ENCODE measurements around the gene CDC37.
"Not testable (repeated sequence)": the region's sequence is repeated elsewhere in the genome, so short reads cannot be mapped to it uniquely, and the experiment has no call there.

Gene CDC37

DNA sequence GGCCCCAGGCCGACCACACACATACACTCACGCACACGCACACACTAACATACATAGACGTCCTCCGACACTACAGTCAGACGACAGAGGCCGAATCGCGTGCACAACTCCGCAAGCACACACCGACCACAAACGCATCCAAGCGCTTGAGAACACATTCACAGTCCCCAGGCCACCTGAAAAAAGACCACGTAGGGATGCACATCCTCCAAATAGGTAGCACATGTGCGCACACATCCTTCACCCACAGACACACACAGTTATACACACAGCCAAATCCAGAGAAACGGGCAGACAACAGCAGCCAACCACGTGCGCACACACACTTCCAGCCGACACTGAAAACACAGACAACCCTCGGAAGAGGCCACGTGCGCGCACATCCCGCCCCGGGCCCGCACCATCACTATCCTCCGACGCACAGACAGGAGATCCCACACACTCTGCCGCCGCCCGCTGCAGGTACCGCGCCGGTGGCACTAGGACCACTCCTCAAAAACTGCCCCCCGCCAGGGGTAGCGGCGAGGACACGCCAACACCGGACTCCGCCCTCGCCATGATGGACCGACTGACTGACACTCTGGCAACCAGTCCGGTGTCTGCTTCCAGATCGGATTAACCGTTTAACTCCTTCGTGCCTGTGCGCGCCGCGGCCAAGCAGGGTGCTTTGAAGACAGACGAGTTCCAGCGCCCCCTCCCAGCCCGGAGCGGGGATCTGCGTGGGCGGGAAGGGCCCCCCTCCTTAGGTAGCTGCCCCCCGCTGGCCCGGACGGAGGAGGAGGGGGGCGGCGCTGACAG lies 16.5 kb upstream of the CDC37 start:
- peak; percentile 83 for DNase-seq

DNA sequence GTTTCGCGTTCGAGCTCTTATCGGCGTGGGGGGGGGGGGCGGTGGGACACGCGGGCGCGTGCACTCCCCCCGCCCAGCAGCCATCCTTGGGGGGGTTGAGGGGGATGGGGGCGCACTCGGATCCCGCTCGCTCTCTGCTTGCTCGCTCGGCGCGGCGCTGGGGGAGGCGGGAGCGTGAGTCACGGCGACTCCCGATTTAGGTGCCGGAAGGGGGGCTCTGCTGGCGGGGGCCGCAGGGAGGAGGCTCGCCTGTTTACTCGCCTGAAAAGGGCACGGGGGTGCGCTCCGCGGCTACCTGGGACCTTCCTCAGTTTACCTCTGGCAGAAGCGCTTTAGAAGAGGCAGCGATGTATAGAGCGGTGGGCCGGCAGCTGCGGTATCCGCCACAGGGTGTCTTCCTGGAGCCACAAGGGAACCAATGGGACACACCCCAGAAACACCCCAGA lies 15.9 kb upstream of the CDC37 start:
- no peak for DNase-seq

DNA sequence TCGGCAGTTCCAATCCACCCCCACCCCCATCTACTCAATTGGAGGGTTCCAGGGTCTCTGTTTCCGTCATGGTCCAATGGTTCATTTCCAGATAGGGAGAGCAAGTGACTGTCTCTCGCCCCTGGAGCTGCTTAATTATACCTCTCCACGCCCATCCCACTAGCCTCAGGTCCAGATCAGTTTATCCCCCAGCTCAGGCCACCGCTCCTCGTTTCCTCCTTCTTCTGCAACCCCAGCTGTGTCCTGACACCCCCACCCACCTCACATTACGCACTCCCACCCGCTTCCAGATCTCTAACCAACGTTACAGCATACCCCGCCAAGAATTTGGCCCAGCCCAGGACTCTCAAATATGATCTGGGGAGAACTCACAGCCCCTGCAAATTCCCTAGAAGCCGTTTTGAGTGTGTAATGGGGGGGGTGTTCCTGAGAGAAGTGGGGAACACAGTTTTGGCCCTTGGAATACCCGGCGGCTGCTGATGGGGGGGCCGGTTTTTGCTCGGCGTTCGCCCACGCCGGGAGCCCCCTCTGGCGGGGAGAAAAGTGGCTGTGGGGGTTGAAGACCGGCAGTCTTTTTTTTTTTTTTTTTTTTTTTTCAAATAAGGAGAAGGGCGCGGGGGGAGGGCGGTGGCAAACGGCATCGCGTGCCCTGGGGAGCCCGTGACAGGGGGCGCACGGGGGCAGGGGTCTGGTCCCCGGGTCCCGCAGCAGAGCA lies 15.3 kb upstream of the CDC37 start:
- DNase-seq = peak; percentile 47

DNA sequence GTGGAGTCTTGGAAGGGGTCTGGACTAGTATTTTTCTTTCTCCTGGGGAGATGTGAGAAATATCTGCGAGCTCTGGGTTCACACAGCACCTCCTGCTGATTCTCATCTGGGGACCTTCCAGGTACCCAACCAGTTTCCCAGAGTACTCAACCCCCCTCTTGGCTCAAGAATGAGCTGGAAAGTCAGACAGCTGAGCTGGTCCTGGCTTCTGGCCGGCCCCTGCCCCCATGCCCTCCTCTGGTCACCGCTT lies 14.8 kb upstream of the CDC37 start:
- DNase-seq = no peak

DNA sequence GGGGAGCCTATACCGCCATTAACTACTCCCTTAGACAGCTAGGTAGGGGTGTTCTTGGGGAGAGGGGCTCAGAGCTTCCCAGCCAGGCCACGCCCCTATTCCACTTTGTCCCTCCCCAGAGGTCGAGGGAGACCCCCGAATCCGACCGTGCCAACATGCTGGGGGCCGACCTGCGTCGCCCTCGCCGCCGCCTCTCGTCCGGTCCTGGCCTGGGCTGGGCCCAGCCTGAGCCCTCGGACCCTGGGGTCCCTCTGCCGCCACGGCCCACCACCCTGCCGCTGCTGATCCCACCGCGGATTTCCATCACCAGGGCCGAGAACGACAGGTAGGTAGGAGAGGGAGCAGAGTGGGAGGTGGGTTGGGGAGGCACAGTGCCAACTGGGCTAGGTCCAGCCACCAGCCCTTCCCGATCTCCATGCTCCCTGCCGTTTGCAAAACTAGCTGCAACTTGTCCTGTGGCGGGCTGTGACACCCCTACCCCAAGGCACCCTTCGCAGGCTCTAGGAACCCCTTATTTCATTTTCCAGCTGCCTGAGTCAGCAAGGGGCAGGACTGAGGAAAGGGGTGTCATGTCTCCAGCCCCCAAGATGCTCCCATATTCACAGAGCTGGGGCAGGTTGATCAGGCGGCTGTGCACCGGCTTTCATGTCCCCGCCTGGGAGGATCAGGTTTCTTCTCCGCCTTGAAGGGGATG lies 14.3 kb upstream of the CDC37 start:
- peak; percentile 67 for DNase-seq

DNA sequence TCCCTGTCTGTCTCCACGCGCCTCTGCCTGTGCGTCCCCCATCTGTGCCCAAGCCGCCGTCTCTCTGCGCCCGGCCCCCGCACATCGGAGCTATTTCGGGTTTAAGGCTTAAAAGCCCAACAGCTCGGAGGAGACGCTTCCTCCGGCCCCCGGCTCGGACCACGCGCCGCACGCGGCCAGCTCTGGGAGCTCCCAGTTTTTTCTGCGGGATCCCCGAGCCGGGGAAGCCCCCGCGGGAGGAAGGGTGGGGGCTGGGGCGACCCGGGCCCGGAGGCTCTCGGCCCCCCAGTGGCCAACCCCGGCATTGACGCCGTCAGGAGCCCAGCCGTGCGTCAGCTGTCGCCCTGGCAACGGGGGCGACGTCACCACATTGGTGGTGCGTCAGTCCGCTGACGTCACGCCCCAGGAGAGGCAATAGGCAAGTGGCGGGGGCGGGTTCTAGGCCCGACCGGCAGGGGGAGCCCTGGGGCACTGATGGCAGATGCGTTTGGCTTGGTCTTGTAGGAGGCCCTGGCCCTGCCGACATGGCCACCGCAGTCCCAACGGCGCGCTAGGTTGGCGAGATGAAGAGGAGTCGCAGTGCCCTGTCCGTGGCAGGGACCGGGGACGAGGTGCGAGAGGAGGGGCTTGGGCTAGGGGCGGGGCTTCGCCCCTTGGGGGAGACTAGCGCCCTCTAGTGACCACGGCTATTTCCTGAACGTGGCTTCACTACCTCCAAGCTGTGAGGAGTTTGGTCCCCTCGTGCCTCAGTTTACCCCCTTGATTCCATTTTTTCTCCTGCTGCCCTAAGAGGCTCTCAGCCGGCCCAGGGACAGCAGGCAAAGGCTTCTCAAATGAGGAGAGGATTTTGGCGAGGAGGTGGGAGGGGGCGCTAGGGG lies 13.3 kb upstream of the CDC37 start:
- peak; percentile 90 for DNase-seq

DNA sequence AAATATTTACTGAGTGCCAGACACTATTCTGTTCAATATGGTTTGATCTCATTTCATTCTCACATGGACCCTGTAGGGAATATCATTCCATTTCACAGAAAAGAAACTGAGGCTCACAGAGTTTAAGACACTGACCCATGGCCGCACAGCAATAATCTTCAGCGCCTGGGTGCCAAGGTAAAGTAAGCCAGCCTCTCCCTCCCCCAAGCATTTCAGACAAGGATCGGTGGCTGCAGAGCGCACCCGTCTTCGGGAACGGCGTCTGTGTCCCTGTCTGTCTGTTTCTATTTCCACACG lies 12.7 kb upstream of the CDC37 start:
- no peak for DNase-seq

DNA sequence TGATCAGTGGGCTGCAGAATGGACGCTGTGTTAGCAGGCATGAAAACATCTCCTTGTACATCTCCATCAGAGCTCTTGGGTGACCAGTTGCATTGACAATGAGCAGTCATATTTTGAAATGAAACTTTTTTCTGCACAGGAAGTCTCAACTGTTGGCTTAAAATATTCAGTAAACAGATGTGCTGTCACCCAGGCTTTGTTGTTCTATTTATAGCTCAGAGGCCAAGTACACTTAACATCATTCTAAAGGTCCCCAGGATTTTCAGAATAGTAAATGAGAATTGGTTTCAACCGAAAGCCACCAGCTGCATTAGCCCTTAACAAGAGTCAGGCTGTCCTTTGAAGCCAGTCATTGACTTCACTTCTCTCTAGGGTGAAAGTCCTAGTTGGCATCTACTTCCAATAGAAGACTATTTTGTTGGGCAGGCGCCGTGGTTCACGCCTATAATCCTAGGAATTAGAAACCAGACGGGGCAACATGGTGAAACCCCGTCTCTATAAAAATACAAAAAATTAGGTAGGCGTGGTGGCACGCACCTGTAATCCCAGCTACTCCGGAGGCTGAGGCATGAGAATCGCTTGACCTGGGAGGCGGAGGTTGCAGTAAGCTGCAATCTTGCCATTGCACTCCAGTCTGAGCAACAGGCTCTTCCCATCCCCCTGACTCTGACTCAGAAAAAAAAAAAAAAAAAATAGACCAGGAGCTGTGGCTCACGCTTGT lies 9.1 kb upstream of the CDC37 start:
- no peak for DNase-seq

DNA sequence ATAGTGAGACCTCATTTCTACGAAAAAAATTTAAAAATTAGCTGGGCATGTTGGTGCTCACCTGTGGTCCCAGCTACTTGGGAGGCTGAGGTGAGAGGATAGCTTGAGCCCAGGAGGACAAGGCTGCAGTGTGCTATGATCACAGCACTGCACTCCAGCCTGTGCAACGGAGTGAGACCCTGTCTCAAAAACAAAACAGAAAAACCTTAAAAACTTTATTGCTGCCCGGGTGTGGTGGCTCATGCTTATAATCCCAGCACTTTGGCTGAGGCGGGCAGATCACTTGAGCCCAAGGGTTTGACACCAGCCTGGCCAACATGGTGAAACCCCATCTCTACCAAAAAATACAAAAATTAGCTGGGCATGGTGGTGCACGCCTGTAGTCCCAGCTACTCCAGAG lies 7.9 kb upstream of the CDC37 start:
- DNase-seq = not testable (repeated sequence)

DNA sequence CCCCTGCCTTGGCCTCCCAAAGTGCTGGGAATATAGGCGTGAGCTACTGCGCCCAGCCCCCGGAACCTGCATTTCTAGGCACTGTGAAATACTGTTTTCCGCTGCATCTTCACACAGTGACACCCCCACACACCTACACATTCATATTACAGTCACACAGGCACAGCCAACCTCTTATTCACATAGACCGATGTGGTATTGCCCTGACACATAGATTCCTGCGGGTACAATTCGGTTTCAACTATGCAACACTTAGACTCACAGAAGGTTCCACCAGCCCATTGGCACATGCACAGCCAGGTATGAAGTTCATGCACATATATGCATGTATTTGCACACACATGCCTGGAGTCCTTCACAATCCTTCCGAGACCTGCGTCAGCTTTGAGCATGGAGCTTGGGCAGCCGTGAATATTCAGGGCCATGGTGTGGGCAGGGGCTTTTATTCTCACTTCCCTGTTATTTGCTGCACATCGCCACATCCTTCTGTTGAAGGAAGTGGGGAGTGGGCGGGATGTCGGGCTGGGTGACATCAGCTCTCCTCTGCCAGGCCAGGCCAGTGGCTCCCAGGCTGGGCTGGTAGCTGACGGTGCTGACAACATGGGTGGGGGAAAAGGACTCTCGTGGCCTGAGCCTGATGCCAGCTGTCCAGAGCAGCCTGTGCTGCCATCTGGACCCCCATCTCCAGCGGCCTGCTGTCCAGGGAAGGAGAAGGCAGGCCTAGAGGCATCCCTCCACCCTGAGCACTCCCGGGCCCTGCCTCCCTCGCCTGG lies 5.4 kb upstream of the CDC37 start:
- no peak for DNase-seq

DNA sequence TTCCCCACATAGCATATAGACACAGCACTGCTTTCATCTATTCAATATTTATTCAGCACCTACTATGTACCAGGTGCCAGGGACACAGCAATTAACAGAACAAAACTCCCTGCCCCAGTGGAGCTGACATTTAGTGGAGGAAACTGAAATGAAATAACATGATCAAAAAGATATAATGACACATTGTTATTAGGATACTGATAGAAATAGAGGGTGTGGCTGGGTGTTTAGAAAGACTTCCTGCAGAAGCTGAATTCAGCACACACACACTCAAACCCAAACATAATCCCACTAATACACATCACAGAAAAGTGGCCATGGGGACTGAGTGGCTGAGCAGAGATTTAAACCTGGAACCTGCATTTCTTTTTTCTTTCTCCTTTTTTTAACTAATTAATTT lies 3.8 kb upstream of the CDC37 start:
- no peak for DNase-seq

DNA sequence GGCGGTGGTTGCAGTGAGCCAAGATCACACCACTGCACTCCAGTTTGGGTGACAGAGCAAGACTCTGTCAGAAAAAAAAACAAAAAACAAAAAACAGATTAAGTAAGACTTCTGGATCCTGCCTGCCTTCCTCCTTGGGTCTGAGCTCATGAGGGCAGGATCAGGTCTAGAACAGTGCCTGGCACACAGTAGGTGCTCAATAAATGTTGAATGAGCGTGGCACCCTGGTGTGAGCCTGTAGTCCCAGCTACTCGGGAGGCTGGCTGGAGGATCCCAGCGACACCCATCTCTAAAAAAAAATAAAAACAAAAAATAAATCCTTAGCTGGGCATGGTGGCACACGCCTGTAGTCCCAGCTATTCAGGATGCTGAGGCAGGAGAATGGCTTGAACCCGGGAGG lies 2.8 kb upstream of the CDC37 start:
- no peak for DNase-seq

DNA sequence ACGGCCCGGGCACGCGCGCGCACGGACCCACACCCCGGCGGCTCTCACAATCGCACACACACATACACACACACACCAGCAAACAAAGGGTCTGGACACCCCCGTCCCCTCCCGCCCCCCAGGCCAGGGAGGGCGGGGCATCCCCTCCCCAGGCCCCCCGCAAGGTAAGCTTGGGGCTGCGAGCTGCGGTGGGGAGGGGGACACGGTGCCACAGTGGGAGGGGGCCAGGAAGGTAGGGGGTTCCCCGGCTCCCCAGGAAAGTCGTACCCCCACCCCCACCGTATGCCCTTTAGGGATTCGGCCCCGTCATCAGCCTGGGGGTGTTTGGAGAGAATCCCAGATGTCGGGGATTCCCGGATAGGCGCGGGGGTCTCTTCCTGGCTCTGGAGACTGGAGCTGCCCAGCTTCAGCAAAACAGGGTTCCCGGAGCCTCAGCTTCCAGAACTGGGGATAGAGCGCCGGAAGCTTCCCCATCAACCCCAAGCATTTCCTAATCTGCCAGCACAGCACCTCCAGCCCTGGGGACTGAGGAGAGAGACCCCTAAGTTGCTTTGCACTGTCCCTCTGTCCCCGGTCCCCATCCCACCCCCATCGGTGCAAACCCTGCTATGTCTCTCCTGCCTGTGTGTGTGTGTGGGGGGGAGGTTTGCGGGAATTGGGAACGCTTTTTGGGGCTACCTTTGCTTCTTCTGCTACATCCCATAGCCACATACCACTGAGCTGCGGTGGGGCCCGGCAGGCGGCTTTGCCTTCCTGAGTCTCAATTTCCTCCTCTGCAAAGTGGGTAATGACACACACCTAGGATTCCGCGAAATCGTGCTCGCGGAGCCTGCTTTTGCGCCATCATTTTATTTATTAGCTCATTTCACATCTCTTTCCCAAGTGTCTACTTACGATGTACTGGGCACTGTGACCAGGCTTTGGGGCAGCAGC lies 1.8 kb upstream of the CDC37 start:
- peak; percentile 42 for DNase-seq

DNA sequence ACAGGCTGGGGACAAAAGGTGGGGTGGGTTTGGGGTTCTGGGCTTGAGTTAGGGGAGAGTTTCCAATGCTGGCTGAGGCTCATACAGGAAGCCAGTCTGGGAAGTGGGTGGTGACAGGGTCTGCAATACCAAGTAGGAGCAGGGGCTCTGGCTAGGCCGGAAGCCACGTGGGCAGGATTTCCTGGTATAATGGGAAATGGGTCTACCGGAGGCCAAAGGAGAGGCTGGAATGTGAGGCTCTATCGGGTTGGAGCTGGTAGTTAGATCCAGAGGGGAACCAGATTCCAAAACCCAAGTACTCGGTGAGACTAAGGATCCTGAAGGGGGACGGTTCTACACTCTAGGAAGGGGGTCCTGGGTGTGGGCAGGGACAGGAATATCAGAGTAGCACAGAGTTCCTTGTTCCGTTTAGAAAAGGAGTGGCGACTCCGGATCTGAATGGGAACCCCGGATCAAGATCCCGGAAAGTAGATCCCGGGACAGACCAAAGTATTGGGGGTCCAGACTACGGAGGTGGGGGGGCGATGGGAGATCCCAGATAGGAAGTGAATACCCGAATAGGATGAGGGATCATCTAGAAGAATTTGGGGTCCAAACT lies 802 bp downstream of the CDC37 start:
- peak; percentile 33 for DNase-seq

DNA sequence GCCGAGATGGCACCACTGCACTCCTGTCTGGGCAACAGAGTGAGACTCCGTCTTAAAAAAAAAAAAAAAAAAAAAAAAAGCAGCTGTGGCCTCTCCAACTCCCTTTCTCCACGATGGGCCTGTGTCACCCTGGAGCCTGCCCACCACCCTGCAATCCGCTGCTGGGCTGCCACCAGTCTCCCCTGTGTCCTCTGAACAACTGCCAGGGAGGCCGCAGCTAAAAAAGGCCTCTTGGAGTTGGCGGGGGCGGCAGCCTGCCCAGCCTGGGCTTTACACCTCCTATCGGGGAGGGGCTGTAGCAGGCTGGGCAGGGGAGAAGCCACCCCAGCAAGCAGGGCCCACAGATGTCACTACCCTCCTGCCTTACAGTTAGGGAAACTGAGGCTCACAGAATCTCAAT lies 3.5 kb downstream of the CDC37 start:
- no peak for DNase-seq

DNA sequence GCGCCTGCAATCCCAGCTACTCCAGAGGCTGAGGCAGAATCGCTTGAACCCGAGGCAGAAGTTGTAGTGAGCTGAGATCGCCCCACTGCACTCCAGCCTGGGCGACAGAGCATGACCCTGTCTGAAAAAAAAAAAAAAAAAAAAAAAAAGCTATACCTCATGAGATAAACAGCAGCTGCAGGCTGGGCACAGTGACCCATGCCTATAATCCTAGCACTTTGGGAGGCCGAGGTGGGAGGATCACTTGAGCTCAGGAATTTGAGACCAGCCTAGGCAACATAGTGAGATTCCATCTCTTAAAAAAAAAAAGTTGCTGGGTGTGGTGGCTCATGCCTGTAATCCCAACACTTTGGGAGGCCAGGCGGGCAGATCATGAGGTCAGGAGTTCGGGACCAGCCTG lies 4.0 kb downstream of the CDC37 start:
- DNase-seq = not testable (repeated sequence)

DNA sequence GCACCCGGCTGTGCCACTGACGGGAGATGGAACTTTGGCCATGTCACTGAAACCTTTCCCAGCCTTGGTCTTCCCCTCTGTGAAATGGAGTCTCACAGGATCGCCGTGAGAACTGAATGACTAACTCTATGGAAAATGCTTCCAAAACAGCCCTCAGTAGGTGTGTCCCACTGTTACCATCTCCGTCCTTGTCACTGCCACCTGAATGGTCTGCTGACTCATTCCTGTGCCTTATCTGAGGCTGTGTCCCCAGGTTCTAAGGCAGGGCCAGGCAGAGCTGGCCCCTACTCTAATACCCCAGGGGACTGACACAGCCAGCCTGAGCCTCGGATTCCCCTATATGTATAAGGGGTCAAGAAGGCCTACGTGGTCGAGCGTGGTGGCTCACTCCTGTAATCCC lies 4.5 kb downstream of the CDC37 start:
- DNase-seq = no peak

DNA sequence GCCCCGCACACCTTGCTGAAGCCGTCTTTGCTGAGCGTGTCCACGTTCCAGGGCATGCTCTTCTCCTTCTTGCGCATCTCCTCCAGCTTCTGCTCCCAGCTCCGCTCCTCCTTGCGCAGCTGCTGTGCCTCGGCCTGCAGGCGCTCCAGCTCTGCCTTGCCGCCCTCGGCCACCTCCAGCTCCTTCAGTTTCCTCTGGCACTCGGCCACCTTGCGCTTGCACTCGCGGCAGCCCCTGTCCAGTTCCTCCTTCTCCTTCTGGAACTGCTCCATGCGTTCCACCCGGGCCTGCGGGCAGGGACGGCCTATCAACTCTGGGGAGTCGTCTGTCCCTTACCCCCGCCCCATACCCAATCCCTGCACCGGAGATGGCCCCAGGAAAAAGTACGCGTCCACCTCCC lies 7.4 kb downstream of the CDC37 start:
- no peak for DNase-seq

DNA sequence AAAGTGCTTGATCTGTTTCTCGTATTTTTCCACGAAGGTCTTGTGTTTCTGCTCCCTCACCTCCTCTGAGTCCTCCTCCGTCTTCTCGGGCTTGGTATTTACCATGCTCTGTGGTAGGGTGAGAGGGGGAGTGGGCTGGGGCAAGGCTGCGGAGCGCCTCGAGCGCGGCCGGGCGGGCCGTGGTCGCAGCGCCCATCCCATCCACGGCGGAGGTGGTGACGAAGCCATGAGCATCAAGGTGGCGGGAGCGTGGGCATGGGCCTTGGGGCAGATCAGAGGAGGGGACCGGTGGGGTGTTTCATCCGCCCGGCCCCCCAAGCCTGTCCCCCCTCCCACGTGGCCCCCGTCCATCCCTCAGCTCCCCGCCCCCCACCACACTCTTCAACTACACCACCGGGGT lies 7.9 kb downstream of the CDC37 start:
- DNase-seq = no peak

DNA sequence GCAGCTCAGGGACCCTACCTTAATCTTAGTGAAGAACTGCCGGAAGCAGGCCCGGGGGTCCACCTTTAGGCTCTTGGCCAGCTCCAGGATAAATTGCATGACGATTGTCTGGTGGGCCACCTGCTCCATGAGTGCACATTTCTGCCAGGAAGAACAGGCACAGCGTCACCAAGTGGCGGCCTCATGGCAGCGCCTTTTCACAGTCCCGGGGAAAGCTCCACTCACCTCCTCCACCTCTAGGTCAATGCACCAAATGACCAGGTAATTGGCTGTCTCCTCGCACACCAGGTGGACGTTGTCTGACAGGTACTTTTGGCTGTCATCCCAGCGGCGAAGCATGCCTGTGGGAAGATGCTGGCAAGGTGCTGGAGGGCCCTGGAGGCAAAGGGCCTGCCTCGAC lies 8.3 kb downstream of the CDC37 start:
- DNase-seq = no peak
